Airway epithelial cell (primary cell): Measurements from ENCODE around the gene XAGE2. TPM values are rescaled to one million over a fixed set of nuclear protein-coding genes. Genes with fewer than 3 reads are reported as not detected.

Experiments used
- total RNA-seq: library from RNA; depleted of rRNA; stranded (reverse); fragments of >200 nt; gene quantifications from 2 replicates; pipeline ENCODE4 v1.2.3, GENCODE V29; 2015

Gene XAGE2
- not detected in 2 replicates for total RNA-seq

DNA sequence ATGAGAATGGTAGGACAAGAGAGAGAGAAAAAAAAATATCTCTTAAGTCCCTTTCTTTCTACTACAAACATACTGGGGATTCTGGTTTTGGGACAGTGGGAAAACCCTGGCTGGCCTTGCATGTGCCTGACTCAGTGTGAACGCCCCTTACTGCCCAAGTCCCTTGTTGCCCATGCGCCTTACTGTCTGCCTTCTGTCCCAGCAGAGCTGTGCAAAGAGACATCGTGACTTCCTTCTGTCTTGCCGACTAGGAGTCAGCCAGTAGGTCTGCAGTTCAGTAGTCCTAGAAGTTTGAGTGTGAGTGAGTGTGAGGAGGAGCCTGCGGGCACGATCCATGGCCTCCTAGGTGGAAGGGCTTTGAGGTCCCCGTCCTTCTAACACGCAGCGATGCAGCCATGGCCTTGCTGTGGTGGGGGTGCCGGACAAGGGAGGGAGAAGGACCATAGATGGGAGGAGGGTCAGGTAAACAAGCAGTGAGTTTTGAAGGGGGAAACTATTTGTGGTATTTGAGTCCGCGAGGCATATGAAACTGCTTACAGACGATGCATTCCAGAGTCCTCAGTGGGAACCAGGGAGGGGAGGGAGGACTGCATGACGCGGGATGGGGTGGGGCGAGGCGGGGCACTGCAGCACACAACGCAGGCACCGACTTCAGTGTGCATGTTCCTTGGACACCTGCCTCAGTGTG lies at the start of gene XAGE2:
TSS of gene XAGE2 (plus strand) at position 654 of the 688 bp plus-strand sequence. CDS start 994 bp downstream, outside the sequence.

Other genes with a start within 250 kb of the XAGE2 start
- 3.1 and 6.6 TPM in 2 replicates for gene MAGED4, start 184.1 kb upstream of the XAGE2 start, total RNA-seq
- not detected in 2 replicates for gene XAGE1A, start 126.8 kb downstream of the XAGE2 start, total RNA-seq
- not detected in 2 replicates for gene XAGE1B, start 148.0 kb downstream of the XAGE2 start, total RNA-seq